ENCODE data around the gene DIP2C.
"Not testable (repeated sequence)": the region's sequence is repeated elsewhere in the genome, so short reads cannot be mapped to it uniquely, and the experiment has no call there.

The DIP2C gene

DNA sequence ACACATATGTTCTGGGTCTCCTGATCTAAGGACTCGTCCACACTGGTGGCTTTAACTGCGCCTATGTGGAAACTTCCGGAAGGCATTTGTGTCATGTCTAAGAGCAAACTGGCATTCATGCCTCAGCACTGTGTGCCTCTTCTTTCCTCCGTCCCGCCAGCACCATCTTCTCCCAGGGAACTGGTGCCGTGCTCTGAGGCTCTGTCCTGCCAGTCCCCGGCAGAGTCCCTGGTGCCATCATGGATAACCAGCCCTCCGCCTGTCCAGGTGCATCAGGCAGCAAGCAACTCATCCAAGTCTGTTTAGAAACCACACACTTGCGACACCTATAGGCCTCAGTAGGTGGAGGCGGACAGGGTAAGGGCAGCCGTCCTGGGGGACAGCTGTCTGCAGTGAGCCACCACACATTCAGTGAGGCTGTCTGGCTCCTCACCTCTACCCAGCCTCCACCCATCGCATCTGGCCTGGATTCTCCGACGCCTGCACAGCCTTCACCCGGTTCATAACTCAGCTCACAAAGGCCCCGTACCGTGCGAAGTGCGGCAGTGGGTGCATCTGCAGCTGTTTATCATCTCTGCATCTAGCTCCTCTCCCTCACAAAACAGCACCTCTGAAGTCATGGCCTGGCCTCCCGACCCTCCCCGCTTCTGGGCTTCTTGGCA lies 162.7 kb downstream of the DIP2C start:
- DNase-seq: no peak

GRCh38 chr10:525565-526315 lies 163.7 kb downstream of the DIP2C start:
- no peak for DNase-seq

DNA sequence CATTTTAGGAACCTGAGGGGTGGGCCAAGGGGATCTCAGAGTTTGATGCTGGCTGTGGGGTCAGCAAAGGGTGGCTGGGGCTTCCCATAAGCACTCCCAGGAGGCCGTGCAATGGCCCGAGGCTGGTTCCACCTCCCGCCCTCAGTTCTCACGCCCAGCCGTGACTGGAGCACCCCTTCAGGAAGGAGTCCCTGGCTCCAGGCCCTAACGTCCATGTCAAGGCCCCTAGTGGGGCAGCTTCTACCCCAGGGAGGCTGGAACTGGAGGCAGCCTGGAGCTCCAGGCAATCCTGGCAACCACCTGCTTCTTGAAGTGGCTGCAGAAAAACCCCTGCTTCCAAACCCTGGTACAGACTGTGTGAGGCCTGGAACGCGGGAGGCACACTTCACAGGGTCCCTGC lies 165.5 kb downstream of the DIP2C start:
- no peak for DNase-seq

- DNase-seq: no peak
Measured at GRCh38 chr10:522350-522749, 167.1 kb downstream of the DIP2C start.

DNA sequence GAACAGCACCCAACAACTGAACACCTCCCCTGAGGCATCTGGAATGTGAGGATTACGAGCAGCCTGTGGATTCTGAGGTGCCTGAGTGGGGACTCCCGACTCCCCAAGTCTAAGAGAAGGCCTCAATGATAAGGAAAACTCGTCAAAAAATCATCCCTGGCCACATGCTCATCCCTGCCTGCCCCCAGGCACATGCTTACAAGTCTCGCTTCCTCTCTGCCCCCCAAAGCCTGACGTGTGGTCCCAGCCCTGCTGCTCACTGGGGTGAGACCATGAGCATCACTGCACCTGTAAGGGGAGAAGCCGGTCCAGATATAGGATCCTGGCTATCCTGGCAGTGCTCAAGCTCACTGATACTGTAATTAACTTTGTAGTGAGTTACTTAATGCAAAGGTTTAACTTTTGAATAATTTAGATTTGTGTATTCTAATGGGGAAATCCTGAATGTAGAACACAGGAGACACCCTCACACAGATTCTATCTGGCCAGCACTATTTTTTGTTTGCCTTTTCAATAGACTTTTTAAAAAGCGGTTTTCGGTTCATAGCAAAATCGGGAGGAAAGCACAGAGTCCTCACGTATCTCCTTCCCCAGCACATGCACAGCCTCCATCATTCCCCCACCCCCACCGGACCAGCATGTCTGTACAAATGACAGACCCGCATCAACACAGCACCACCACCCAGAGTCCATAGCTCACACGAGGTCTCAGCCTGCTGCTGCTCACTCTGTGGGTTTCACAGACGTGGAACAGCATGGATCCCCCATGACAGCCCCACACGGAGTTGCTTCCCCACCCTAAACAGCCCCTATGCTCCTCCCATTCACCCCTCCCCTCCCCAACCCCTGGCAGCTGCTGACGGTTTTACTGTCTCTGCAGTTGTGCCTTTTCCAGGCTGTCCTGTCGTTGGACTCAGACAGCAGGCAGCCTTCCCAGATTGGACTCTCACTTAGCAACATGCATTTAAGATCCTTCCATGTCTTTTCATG lies 167.9 kb downstream of the DIP2C start:
- DNase-seq: no peak

GRCh38 chr10:520402-520787 lies 169.1 kb downstream of the DIP2C start:
- no peak for DNase-seq

DNA sequence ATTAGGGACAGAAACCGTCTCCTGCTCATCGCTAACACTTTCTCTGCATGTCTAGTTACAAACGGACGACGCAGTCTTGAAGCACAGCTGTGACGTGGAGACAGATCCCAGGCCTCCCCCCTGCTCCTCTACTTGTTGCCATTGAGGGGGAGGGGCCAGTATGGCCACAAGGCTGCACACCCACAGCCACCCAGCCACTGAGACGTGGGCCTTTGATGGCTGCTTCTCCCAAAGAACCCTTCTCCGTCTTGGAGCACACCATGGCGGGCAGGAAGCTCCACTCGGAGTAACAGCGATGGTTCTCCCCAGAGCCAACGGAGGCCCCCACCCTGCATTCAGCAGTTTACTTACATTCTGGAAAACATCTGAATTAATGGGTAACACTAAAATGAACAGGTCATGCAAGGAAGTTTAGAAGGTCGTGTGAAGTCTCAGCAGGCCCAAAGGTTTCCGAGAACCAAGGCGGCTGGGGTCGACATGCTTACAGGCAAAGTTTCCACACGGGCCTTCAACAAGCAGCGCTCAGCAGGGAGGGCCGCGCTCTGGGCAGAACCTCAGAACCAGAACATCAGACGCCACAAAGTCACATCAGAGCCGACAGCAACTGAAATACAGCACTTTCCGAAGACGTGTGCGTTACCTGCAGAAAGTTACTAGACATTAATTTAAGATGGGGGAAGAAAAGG lies 169.6 kb downstream of the DIP2C start:
- no peak for DNase-seq

DNA sequence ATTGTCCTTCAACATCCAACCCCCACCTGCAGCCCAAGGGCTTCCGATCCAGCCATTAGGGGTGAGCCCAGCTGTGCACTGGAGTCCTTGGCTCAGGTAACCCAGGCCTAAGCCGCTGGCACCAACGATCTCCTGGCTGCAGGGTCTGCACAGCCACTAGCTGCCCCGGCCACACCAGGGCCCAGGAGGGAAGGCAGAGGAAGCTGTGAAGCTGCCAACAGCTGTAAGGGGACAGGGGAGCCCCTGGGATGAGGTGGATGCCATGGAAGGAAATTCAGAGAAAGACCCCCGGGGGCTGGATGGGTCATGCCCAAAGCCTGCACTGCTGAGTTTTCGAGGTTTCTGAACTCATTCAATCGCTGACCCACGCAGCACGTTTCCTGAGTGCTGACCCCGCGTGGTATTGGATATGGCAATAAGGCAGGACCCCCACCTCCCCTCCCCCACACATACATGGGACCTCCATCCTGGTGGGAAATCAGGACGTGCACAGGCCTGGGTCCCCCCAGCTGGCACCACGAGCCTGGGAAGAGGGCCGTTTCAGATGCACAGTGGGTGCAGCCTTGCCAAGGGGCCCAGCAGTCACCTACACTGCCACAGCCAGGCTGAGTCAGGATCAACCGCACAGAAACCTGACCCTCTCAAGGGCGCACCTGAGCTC lies 170.3 kb downstream of the DIP2C start:
- DNase-seq: no peak

- DNase-seq: no peak
Measured at GRCh38 chr10:517872-518475, 171.5 kb downstream of the DIP2C start.

DNA sequence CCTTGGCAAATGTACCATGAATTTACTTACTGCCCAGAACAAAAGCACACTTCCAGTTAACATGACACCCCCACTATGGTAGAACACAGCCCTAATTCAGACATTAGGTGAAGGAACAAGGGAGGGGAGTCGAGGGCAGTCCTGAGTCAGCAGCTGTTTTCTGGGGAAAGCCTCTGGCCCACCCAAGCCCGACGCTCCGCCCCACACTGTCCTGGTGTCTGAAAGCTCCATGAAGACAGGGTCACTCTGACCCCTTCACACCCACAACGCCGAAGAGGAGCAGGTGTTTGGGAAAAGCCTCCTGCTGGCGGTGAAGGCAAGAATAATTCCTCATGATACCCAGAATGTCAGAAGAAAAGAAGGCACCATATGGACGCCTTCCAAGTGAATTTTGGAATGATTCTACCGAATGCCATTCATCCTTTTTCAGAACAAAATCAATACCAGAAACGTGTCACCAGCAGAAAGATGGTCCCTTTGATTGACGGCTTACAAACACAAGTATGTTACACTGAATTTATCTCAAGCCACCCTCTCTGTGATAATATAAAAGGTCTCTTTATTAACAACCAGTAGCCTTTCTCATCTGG lies 172.1 kb downstream of the DIP2C start:
- DNase-seq: no peak

DNA sequence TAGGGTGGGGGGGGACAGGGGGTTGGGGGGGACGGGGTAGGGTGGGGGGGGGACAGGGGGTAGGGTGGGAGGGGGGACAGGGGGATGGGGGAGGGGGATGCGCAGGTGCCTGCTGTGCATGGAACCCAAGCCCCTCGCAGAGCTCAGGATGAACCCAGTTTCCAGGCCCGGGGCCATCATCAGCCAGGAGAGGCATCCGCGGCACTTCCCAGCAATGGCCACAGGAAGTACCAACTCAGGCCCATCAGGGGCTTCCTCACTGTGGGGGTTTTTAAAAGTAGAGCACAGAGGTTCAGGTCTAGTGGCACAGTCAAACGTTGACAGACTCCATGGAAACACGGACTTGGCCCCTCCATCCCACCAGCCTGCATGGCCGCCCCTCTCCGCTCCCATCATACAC lies 172.7 kb downstream of the DIP2C start:
- DNase-seq: no peak

GRCh38 chr10:515674-516073 lies 173.8 kb downstream of the DIP2C start:
- DNase-seq: no peak

DNA sequence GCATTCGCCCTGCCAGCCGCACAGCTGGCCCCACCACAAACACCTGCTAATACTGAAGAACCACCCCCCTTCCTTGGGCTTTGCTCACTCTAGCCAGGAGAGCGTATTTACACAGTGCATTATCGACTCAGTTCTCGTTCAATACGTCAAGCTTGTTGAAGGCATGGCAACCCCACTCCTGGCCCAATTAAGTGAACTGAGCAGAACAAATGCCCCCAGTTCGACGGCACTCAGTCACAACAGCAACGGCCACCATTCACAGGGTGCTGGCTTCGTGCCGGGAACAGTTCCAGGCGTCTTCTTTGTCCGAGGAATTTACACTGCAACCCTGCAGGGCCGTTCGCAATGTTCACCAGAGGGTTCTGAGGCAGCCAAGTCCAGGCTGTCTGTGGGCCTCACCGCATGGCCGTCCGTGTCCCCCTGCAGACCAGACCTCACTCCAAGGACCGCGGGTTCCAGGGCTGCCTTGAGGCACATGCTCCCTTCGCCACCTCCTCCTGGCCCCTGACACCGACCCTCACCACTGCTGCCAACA lies 175.3 kb downstream of the DIP2C start:
- no peak for DNase-seq

GRCh38 chr10:513393-513792 lies 176.1 kb downstream of the DIP2C start:
- no peak for DNase-seq

DNA sequence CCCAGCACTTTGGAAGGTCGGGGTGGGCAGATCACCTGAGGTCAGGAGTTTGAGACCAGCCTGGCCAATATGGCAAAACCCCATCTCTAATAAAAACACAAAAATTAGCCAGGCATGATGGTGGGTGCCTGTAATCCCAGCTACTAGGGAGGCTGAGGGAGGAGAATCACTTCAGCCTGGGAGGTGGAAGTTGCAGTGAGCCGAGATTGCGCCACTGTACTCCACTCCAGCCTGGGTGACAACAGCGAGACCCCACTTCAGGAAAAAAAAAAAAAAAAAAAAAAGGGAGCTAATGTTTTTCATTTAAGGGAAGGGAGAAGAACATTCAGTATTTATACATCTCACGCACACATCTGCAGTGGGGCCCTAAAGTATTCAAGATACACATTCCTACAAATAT lies 176.8 kb downstream of the DIP2C start:
- not testable (repeated sequence) for DNase-seq

DNA sequence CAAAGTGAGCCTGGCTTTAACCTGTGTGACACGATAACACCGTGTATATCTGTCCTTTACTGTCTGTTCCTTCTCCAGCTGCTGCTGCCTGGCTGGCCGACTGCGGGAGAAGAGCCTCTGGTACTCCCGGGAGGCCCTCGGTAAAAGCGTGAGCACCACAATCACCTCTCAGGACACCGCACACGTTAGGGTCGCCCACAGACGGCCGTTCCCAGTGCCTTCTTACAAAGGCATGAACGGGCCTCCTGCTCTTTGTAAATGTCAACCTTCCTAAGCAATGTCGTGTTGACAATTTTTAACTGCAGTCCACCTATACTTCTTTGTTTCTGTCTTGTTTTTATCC lies 177.6 kb downstream of the DIP2C start:
- no peak for DNase-seq

DNA sequence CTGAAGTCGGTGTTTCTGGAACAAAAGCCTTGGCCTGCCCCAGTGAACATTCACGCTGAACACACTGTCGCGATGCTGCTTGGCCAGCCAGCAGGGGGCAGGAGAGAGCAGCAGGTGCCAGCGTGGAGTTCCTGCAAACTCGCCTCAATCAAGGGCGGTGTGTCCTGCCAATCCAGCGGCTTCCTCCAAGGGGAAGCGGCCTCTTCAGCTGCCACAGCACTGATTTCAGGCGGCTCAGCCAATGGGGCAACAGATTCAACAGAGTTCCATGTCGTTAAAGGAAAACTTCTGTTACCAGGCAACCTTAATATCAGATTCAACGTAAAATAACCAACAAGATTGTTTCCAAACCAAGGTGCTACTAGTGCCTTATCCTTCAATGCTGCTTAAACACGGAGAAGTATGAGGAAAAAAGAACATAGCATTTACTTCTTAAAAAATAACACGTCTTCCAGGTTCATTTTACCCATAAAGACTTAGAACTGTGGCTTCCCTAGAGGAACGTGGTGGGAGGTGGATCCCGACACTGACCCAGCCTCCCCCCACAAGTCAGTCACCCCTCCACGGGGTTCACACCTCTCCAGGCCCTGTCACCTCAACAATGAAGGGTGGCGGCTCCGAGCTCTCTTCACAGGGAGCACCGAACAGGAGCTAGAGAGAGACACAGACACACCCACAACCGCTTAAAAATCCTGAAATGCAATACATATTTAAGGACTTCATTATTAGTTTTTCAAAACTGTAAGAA lies 178.2 kb downstream of the DIP2C start:
- peak; percentile 85 for DNase-seq

DNA sequence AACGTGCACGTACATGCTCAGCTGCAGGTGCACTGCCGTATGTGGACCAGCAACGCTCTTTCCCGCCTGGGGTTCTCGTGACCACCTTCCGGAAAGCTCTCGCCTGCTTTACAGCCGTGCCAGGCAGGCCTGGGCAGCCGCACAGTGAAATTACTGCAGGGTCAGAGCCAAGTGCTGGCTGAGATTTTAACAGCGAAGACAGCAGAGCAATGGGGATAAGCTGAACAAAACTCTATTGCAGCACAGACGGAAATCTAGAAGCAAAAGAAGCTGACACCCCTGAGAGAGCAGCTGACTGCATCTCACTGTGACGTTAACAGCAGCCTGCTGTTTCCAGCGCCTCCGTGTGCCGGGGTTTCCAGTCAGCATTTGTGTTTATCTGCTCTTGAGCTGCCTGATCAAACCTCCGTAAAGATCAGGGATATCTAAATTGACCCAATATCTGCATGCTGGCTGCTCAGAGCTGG lies 179.0 kb downstream of the DIP2C start:
- no peak for DNase-seq

DNA sequence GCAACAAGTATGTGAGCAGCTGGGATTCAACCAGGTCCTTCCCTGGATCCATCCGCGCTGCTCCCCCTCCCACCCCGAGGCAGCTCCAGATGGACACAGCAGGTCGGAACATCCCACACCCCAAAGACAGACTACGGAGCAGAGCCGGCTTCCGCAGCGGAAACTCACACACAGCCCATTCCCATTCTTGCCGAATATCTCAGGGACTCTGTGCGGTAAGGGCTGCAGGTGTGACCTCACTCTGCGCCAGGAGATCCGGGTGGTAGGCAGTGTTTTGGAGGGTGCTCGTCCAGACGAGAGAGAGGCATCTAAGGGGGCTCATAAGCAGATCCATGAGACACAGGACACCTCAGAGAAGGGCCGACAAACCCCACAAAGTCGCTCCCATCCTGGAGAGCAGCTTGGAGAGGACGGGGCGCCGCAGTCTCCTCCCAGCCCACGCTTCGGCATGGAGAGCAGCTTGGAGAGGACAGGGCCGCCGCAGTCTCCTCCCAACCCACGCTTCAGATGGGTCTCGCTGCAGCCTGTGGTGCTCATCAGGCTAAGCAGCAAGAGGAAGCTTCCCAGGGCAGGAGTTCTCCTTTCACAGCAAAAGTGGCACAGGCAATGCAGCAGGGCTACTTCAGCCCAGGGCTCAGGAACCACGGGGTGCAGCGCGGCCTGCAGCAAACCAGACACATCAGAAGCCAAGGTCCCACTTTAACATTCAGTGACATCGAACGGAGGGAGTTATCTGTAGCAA lies 179.9 kb downstream of the DIP2C start:
- DNase-seq: no peak

DNA sequence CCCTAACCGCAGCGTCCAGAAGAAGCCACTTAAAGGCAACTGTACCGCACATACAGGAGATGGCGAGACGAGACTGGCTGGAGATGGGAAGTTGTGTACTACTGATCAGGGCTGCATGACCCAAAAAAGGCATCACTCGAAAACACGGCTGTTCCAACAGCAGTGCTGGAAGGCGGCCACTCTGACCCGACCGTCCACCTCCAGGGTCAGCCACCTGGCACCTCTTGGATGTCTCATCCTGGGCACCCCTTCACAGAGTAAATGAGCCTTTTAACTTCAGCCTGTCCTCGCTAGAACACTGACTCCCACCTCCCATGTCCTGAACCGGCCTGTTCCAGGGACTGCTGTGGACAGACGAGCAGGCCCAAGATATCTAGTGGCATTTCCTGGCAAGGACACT lies 180.7 kb downstream of the DIP2C start:
- no peak for DNase-seq

Measured in stimulated activated CD4-positive, alpha-beta T cell treated with anti-CD3 and anti-CD28 coated beads, Interleukin-12 subunit alpha, Interleukin-12 subunit beta, amount 100 ng/mL, for 4 hours (primary cell).